ENCODE measurements around the gene KCNS1. TPM values are rescaled to one million over a fixed set of nuclear protein-coding genes. Genes with fewer than 3 reads are reported as not detected.

KCNS1 gene
- total and polyA plus RNA-seq, 2 of the 8 experiments (the other 6 are each of a cell fraction or from before 2014, with no cell fraction given), result 1.4 to 1.8 TPM

DNA sequence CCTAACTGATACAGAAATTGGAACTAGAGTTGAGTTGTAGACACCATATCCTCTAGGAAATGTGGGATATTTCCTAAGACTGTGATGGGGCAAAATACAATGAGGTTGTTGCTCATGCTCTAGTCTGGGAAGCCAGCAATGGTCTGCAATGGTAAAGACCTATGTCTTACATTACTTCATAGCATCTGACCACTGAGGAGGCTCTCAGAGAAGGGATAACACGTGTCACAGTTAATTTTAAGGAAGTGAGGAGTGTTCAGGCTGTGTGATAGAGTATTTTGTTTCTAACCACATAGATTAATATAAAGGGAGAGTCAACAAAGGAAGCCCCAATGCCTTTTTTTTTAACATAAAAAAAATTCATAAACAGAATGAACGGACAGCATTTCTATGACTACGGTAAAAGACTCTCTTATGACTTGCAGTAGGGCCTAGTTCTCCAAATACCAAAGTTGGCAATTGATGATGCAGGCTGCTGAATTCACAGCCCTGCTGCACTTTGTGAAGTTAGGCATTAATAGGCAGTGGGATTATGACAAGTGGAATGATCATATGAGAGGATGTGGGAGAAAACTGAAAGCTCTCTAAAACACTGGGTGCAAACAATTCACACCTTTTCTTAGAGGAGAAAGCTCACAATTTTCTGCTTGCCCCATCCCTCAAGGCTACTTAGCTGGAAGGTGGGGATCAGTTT is 13.7 kb downstream of the KCNS1 start:
- ChIA-PET POLR2A (ENCODE audit: partially characterized antibody) (interaction anchor here (1.3 kb wide), 1 partner anchor 11 kb away, joined by 3 read pairs; no protein-coding TSS in a partner anchor), CTCF (ENCODE audit: partially characterized antibody) (interaction anchor here (0.6 to 4.7 kb wide), 6 partner anchors 9 to 76 kb away, joined by 3 to 22 read pairs (median 6); no protein-coding TSS in a partner anchor)
- Histone ChIP-seq H4K5ac (ENCODE audit: insufficient read length, low read depth, low read length) (no peak overlapping the region), H2BK120ac (replicated peaks; ENCODE audit: low read depth, low read length) (no peak overlapping the region), H2BK12ac (ENCODE audit: low read depth, low read length) (no peak overlapping the region), H3K23ac (ENCODE audit: insufficient read length) (no peak overlapping the region), H3K23me2 (ENCODE audit: low read depth, low read length) (no peaks in the 10 kb centered on the region), H3K36me3 (ENCODE audit: control insufficient read depth in 2 of 4, insufficient read depth in 4 of 4, low read length in 3 of 4) (peaks cover 0 to 10% (median 0%) of the 10 kb centered on the region in 4 experiments; a peak in 3 of 8 replicates), H2BK20ac (ENCODE audit: low read length) (no peak overlapping the region), H3K4me1 (replicated peaks in 1 of 4; ENCODE audit: control insufficient read depth in 3 of 4, insufficient read depth in 4 of 4, low read length in 3 of 4) (no peaks in the 10 kb centered on the region; a peak in 1 of 7 replicates), H3K27ac (ENCODE audit: low read depth, low read length) (no peak overlapping the region), H3K79me2 (ENCODE audit: control insufficient read depth in 1 of 2, insufficient read depth in 2 of 2, low read length in 2 of 2) (no peaks in the 10 kb centered on the region), H3K56ac (replicated peaks; ENCODE audit: insufficient read length, low read depth, low read length) (no peak overlapping the region), H3K27me3 (replicated peaks in 1 of 4; ENCODE audit: control insufficient read depth in 3 of 4, extremely low read depth in 1 of 4, insufficient read depth in 3 of 4, low read length in 3 of 4) (no peaks in the 10 kb centered on the region), H3K4me3 (ENCODE audit: extremely low read depth in 1 of 4, insufficient read depth in 2 of 4, low read depth in 3 of 4, low read length in 4 of 4) (no peak overlapping the region), H3K9me3 (ENCODE audit: insufficient read depth in 2 of 2, low read depth in 1 of 2, low read length in 1 of 2) (peaks cover 3 to 8% of the 10 kb centered on the region in 2 experiments; a peak in 2 of 4 replicates), H3K18ac (ENCODE audit: extremely low read depth, low read length) (no peak overlapping the region), H2BK15ac (ENCODE audit: low read length) (no peak overlapping the region), H4K20me1 (replicated peaks in 1 of 2; ENCODE audit: control insufficient read depth in 1 of 2, insufficient read depth in 2 of 2, low read length in 2 of 2) (no peaks in the 10 kb centered on the region), H3K4ac (replicated peaks; ENCODE audit: insufficient read length, low read depth, low read length) (no peak overlapping the region), H2AFZ (ENCODE audit: low read length) (no peak overlapping the region), H4K8ac (ENCODE audit: extremely low read depth, insufficient read depth, low read length) (no peak overlapping the region), H3K9ac (replicated peaks in 1 of 4; ENCODE audit: extremely low read depth in 1 of 4, low read depth in 3 of 4, low read length in 3 of 4) (no peak overlapping the region), H4K91ac (replicated peaks; ENCODE audit: insufficient read length, low read length) (no peak overlapping the region), H3K14ac (ENCODE audit: insufficient read length) (no peak overlapping the region), H2AK5ac (ENCODE audit: low read depth, low read length) (no peak overlapping the region), H3K79me1 (ENCODE audit: low read depth, low read length) (no peaks in the 10 kb centered on the region), H3K4me2 (ENCODE audit: insufficient read depth in 1 of 2, low read depth in 2 of 2, low read length in 2 of 2) (no peak overlapping the region), H2BK5ac (ENCODE audit: low read depth, low read length) (no peak overlapping the region)
- DNase-seq (ENCODE audit: low read depth in 1 of 2, low spot score in 2 of 2), result no peak
- FAIRE-seq, result no peak
- WGBS, 2 experiments (ENCODE audit: extremely low coverage in 1 of 2, insufficient coverage in 1 of 2, insufficient read length in 1 of 2, insufficient replicate concordance in 2 of 2, low coverage in 1 of 2, low lambda C conversion rate in 2 of 2, missing lambda C conversion rate in 1 of 2), result 97% methylated on average over 3 of the region's 3 CpGs; no CpG with 5 or more reads in 1 of the 2 experiments
